Subcutaneous adipose tissue (tissue), 4 donors: ENCODE data around the gene FAM200B. TPM values are rescaled to one million over a fixed set of nuclear protein-coding genes. Genes with fewer than 3 reads are reported as not detected.

Source experiments
- total RNA-seq, 4 donors: library from RNA; depleted of rRNA; stranded (reverse); fragments of >200 nt; gene quantifications; one replicate each; pipeline ENCODE4 v1.1.0, GENCODE V29; 2016
- TF ChIP-seq, protein P1 (sequence below): fragments of 450-650 bp; IDR thresholded peaks from one replicate; pipeline ENCODE4 v1.5.1; 2016; ENCODE audit warnings: low read depth, mild to moderate bottlenecking, control low read depth, antibody characterized with exemption, moderate library complexity

The FAM200B gene
- total RNA-seq, 4 donors from 2014 or later, result 33.2 to 69.8 (median 52.9) TPM

DNA sequence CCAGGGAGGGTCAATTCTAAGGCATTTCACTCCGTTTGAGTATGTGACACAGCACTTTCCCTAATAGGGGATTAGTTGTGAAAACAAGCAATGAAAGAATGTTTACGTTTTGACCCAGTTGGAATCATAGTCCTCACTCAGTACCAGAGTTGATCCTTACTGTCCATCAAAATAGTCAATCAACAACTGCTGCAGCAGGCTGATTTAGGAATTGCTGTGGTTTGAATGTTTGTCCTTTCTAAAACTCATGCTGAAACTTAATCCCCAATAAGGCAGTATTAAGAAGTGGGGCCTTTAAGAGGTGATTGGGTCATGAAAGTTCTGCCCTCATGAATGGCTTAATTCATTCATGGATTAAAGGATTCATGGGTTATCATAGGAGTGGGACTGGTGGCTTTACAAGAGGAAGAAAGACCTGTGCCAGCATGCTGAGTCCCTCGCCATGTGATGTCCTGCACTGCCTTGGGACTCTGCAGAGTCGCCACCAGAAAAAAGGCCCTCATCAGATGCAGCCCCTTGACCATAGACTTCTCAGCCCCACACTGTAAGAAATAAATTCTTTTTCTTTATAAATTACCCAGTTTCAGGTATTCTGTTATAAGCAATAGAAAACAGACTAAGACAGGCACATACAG is 23.4 kb upstream of the FAM200B start:
- TF ChIP-seq, protein P1, sequence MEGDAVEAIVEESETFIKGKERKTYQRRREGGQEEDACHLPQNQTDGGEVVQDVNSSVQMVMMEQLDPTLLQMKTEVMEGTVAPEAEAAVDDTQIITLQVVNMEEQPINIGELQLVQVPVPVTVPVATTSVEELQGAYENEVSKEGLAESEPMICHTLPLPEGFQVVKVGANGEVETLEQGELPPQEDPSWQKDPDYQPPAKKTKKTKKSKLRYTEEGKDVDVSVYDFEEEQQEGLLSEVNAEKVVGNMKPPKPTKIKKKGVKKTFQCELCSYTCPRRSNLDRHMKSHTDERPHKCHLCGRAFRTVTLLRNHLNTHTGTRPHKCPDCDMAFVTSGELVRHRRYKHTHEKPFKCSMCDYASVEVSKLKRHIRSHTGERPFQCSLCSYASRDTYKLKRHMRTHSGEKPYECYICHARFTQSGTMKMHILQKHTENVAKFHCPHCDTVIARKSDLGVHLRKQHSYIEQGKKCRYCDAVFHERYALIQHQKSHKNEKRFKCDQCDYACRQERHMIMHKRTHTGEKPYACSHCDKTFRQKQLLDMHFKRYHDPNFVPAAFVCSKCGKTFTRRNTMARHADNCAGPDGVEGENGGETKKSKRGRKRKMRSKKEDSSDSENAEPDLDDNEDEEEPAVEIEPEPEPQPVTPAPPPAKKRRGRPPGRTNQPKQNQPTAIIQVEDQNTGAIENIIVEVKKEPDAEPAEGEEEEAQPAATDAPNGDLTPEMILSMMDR, result no peak

DNA sequence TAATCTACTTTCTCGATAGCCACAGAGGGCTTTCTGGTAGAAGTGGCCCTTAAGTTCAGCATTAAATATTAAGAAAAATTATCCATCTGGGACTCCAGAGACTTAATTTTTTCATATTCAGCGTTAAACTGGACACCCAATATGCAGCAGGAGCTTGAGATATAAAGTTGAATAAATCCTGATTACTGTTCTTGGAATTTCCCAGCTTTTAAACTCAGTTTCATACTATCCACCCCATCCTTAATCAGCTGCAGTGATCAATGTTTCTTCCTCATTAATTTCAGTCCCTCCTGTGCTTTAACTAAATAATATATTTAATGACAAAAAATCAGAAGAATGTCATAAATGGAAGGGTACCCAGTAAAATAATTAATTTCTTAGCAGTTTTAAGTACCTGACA is 22.8 kb upstream of the FAM200B start:
- TF ChIP-seq, protein P1, result no peak

DNA sequence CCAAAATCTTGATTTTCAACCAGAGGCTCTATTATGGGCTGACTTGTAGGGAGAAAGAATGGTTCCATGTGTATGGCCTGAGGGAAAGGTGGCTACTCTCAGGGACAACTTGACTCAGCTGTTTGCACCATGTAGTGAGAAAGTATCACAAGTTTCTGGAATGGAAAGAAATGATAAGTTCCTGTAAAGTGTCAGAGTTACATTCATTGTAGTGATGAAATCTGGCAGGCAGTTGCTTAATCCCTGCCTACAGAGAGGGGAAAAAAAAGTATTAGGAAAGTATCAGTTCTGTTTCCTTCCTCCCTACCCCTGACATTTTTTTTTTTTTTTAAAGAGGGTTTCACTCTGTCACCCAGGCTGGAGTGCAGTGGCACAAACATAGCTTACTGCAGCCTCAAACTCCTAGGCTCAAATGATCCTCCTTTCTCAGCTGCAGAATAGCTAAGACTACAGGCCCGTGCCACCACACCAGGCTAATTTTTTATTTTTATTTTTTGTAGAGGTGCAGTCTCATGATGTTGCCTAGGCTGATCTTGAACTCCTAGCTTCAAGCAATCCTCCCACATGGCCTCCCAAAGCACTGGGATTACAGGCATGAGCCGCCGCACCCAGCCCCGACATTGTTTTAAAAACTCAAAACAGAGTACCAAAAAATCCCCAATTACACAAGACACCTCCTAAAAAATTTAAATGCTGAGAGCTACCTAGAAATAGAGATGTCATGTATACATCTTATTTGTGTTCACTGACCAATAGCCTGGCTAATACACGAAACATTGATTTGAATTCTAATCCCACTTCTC is 21.7 kb upstream of the FAM200B start:
- TF ChIP-seq, protein P1, result no peak

DNA sequence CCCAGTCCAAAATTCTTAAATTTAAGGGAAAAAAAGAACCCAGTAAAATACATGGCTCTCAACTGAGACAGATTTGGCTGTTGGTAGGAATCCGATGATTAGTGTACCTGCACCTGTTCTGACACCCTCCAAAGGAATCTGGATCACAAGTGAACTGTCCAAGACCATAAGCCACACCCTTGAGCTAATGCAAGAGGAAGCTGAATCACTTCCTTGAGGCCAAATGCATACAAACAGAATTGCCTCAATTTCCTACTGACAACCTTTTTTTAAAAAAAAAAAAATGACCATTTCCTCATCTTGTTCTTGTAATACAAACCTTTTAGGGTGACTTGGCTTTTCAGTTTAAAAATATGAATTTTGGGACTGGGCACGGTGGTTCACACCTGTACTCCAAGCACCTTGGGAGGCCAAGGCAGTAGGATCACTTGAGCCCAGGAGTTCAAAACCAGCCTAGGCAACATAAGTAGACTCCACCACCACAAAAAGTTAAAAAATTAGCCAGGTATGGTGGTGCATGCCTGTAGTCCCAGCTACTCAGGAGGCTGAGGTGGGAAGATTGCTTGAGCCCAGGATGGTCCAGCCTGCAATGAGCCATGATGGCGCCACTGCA is 15.8 kb upstream of the FAM200B start:
- TF ChIP-seq, protein P1, result no peak

DNA sequence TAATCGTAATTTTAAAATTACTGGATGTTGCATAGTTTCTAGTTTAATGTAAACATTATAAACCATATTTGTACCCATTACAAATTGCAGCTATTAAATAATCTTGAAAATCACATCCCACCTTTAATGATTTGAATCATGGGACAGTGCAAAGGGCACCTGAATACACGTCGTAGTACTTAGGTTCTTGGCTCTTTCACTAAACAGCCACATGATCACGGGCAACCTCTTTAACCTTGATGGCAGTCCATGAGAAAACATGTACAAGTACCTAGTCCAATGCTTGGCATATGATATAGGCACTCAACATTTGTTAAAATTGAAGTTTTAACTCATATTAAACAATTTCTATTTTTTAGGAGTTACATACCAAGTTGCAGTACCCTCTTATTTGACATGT is 14.6 kb upstream of the FAM200B start:
- TF ChIP-seq, protein P1, result no peak

DNA sequence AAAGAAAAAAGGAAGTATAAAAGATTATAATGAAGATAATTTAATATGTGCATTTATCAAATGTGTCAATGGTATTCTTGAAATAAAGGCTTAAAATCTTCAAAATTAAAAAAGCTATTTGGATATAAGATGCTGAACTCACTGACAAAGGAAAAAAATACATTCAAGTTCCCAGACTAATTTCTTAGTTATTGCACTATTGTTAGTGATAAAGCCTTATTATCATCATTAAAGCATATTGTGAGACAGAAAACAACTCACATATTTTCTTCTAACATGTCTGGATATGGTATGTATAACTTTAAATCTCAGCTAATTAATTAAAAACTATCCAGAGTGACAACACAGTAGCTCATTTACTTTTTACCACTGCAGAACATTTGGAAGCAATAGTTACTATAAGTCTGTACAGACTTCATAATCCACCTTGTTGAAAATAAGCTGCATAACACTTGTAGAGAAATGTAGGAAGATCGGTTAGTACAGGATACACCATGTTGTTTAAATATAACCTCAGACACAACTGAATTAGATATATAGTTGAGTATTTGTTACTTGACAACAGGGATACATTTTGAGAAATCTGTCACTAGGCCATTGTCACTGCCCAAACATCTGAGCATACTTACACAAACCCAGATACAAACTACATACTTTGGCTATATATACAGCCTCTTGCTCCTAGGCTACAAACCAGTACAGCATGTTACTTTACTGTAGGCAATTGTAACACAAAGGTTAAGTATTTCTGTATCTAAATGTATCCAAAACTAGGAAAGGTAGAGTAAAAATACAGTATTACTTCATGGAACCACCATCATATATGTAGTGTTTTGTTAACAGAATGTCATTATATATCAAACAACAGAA is 12.8 kb upstream of the FAM200B start:
- TF ChIP-seq, protein P1, result no peak

DNA sequence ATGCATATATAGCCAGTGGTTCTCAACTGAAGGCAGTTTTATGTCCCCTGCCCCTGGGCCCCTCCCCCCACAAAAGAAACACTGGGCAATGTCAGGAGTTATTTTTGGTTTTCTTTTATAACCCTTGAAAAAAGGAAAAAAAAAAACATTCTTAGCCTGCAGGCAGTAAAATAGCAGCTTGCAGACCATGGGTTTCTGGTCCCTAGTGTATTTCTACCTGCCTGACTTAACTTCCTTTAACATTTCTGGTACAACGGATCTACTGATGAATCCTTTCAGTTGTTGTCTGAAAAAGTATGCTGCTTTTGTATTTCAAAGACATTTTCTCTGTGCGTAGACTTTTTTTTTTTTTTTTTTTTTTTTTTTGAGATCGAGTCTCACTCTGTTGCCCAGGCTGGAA is 11.1 kb upstream of the FAM200B start:
- TF ChIP-seq, protein P1, result no peak
